Suprapubic skin (tissue), 4 donors: ENCODE results near the gene PDE4D.

ENCODE experiments used
- EP300 ChIP-seq: sonication (generic); formaldehyde crosslinking; IDR thresholded peaks from one replicate; pipeline ENCODE4 v1.6.1; 2017; ENCODE audit warnings: antibody characterized with exemption
- POLR2AphosphoS5 ChIP-seq, 3 donors: sonication (generic); formaldehyde crosslinking; IDR thresholded peaks; one replicate each; pipeline ENCODE4 v1.6.1; 2017; ENCODE audit warnings: antibody characterized with exemption in 3 of 3
- TF ChIP-seq, protein P1 (sequence below), 2 donors: fragments of 200-600 bp in 1 of 2; fragments of 450-650 bp in 1 of 2; sonication (generic) in 1 of 2; IDR thresholded peaks; one replicate each; pipeline ENCODE4 v1.5.1; 2016 to 2019; ENCODE audit warnings: antibody characterized with exemption in 2 of 2, mild to moderate bottlenecking in 1 of 2, moderate library complexity in 1 of 2

DNA sequence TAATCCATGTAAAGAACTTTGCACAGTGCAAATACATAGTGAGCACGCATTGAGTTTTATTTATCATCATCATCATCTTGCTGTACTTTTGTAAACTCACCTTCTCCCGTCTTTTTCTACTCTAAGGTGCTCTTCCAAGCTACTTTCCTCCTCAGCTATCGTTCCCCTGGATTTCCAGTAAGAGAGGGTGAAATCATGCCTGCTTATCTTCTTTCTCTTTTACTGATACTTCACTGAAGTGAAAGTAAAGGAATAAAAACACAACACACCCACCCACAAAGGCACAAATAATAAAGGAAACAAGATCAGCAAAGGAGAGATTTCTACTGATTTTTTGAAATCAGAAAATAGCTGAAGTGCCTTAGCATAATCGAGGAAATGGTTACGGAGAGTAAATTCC, 800.8 kb downstream of the PDE4D start:
- TF ChIP-seq, protein P1, sequence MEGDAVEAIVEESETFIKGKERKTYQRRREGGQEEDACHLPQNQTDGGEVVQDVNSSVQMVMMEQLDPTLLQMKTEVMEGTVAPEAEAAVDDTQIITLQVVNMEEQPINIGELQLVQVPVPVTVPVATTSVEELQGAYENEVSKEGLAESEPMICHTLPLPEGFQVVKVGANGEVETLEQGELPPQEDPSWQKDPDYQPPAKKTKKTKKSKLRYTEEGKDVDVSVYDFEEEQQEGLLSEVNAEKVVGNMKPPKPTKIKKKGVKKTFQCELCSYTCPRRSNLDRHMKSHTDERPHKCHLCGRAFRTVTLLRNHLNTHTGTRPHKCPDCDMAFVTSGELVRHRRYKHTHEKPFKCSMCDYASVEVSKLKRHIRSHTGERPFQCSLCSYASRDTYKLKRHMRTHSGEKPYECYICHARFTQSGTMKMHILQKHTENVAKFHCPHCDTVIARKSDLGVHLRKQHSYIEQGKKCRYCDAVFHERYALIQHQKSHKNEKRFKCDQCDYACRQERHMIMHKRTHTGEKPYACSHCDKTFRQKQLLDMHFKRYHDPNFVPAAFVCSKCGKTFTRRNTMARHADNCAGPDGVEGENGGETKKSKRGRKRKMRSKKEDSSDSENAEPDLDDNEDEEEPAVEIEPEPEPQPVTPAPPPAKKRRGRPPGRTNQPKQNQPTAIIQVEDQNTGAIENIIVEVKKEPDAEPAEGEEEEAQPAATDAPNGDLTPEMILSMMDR (IDR thresholded peaks at IDR 0.05) = no peak
- TF ChIP-seq POLR2AphosphoS5 (IDR thresholded peaks at IDR 0.05) = no peak
- TF ChIP-seq EP300 = no peak
